Smooth muscle cell (in vitro differentiated cells): ENCODE measurements around the gene MYO16. TPM values are rescaled to one million over a fixed set of nuclear protein-coding genes. Genes with fewer than 3 reads are reported as not detected.

Source experiments
- DNase-seq: peaks from one replicate; lab custom pipeline; 2025; ENCODE audit not compliant: unreplicated experiment; lab: John Stamatoyannopoulos, UW
- H2AFZ ChIP-seq: fragments of 200-600 bp; sonication (generic); 2 replicates; pipeline ENCODE4 v1.6.0; 2016; ENCODE audit warnings: antibody characterized with exemption, low read depth, mild to moderate bottlenecking
- H3F3A ChIP-seq: fragments of 200-600 bp; sonication (generic); 2 replicates; pipeline ENCODE4 v1.6.0; 2017; ENCODE audit warnings: antibody characterized with exemption, low read depth
- H3K27ac ChIP-seq: fragments of 200-600 bp; sonication (generic); 2 replicates; pipeline ENCODE4 v1.5.1; 2016; ENCODE audit warnings: low read depth, mild to moderate bottlenecking
- H3K27me3 ChIP-seq: fragments of 200-600 bp; sonication (generic); 2 replicates; pipeline ENCODE4 v1.6.1; 2016; ENCODE audit warnings: low read depth, mild to moderate bottlenecking
- H3K36me3 ChIP-seq: fragments of 200-600 bp; sonication (generic); 2 replicates; pipeline ENCODE4 v1.5.1; 2016; ENCODE audit warnings: low read depth
- H3K4me1 ChIP-seq: fragments of 200-600 bp; sonication (generic); 2 replicates; pipeline ENCODE4 v1.5.1; 2016; ENCODE audit warnings: low read depth
- H3K4me2 ChIP-seq: fragments of 200-600 bp; sonication (generic); 2 replicates; pipeline ENCODE4 v1.6.0; 2016; ENCODE audit warnings: mild to moderate bottlenecking
- H3K4me3 ChIP-seq: fragments of 200-600 bp; sonication (generic); 2 replicates; pipeline ENCODE4 v1.5.1; 2016; ENCODE audit warnings: mild to moderate bottlenecking
- H3K79me2 ChIP-seq: fragments of 200-600 bp; sonication (generic); 2 replicates; pipeline ENCODE4 v1.6.0; 2016; ENCODE audit warnings: low read depth, mild to moderate bottlenecking
- H3K9ac ChIP-seq: fragments of 200-600 bp; sonication (generic); 2 replicates; pipeline ENCODE4 v1.6.0; 2016; ENCODE audit warnings: low read depth
- H3K9me3 ChIP-seq: fragments of 200-600 bp; sonication (generic); replicated peaks from 2 replicates; pipeline ENCODE4 v1.5.1; 2016; ENCODE audit warnings: low read depth
- H4K20me1 ChIP-seq: fragments of 200-600 bp; sonication (generic); 2 replicates; pipeline ENCODE4 v1.6.0; 2016; ENCODE audit warnings: low read depth
- WGBS: methylation state at CpG from one replicate; pipeline ENCODE4 v1.1.7; 2016; ENCODE audit warnings: low lambda C conversion rate; 5-methylcytosine and 5-hydroxymethylcytosine counted together
- polyA plus RNA-seq: library from polyadenylated mRNA; unstranded; fragments of >200 nt; fragmentation: Nextera tagmentation; extraction: Ambion mirVana; gene quantifications from 2 replicates; pipeline ENCODE4 v1.2.1, GENCODE V29; 2016
- total RNA-seq: library from RNA; depleted of rRNA; stranded (reverse); fragments of >200 nt; gene quantifications from 2 replicates; pipeline ENCODE4 v1.2.3, GENCODE V29; 2014
- TF ChIP-seq, protein P1 (sequence below): fragments of 200-600 bp; sonication (generic); IDR thresholded peaks from 2 replicates; pipeline ENCODE4 v1.5.1; 2017; ENCODE audit warnings: borderline replicate concordance, mild to moderate bottlenecking, antibody characterized with exemption; ENCODE audit not compliant: insufficient read depth, poor library complexity, severe bottlenecking

The MYO16 gene
- total and polyA plus RNA-seq, 2 experiments from 2014 or later, result not detected

- Histone ChIP-seq H3K36me3 (no peaks in the 10 kb centered on the region), H4K20me1 (no peaks in the 10 kb centered on the region), H3K27me3 (no peaks in the 10 kb centered on the region), H3F3A (no peaks in the 10 kb centered on the region), H3K79me2 (no peaks in the 10 kb centered on the region), H3K4me2 (no peak overlapping the region), H3K9me3 (no peaks in the 10 kb centered on the region), H3K4me1 (no peaks in the 10 kb centered on the region), H3K4me3 (no peak overlapping the region), H2AFZ (no peak overlapping the region), H3K27ac (no peak overlapping the region), H3K9ac (no peak overlapping the region)
- TF ChIP-seq, protein P1, sequence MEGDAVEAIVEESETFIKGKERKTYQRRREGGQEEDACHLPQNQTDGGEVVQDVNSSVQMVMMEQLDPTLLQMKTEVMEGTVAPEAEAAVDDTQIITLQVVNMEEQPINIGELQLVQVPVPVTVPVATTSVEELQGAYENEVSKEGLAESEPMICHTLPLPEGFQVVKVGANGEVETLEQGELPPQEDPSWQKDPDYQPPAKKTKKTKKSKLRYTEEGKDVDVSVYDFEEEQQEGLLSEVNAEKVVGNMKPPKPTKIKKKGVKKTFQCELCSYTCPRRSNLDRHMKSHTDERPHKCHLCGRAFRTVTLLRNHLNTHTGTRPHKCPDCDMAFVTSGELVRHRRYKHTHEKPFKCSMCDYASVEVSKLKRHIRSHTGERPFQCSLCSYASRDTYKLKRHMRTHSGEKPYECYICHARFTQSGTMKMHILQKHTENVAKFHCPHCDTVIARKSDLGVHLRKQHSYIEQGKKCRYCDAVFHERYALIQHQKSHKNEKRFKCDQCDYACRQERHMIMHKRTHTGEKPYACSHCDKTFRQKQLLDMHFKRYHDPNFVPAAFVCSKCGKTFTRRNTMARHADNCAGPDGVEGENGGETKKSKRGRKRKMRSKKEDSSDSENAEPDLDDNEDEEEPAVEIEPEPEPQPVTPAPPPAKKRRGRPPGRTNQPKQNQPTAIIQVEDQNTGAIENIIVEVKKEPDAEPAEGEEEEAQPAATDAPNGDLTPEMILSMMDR, result no peak
- DNase-seq, result no peak
- 65% methylated on average over 4 of the region's 4 CpGs for WGBS
Measured at GRCh38 chr13:108734676-108735075, 105.3 kb downstream of the MYO16 start.

GRCh38 chr13:108741930-108742329 is 112.5 kb downstream of the MYO16 start:
- TF ChIP-seq, protein P1, result no peak
- no peaks in the 10 kb centered on the region for H4K20me1 ChIP-seq
- H3K36me3 ChIP-seq, result no peaks in the 10 kb centered on the region
- H3K4me1 ChIP-seq, result no peaks in the 10 kb centered on the region
- no peaks in the 10 kb centered on the region for H3K27me3 ChIP-seq
- no peaks in the 10 kb centered on the region for H3F3A ChIP-seq
- H3K4me2 ChIP-seq, result no peak overlapping the region
- H2AFZ ChIP-seq, result no peak overlapping the region
- H3K9ac ChIP-seq, result no peak overlapping the region
- H3K9me3 ChIP-seq, result no peaks in the 10 kb centered on the region
- 87% methylated on average over 5 of the region's 5 CpGs for WGBS
- no peak overlapping the region for H3K4me3 ChIP-seq
- no peak overlapping the region for H3K27ac ChIP-seq
- H3K79me2 ChIP-seq, result no peaks in the 10 kb centered on the region
- DNase-seq, result no peak

GRCh38 chr13:108742701-108743451 is 113.5 kb downstream of the MYO16 start:
- Histone ChIP-seq H3K27ac (no peak overlapping the region), H3K4me1 (no peaks in the 10 kb centered on the region), H2AFZ (no peak overlapping the region), H3K36me3 (no peaks in the 10 kb centered on the region), H3K4me2 (no peak overlapping the region), H4K20me1 (no peaks in the 10 kb centered on the region), H3K79me2 (no peaks in the 10 kb centered on the region), H3K4me3 (no peak overlapping the region), H3K9ac (no peak overlapping the region), H3K27me3 (no peaks in the 10 kb centered on the region), H3F3A (no peaks in the 10 kb centered on the region), H3K9me3 (no peaks in the 10 kb centered on the region)
- no peak for DNase-seq
- WGBS, result 84% methylated on average over 2 of the region's 2 CpGs
- TF ChIP-seq, protein P1, result no peak

GRCh38 chr13:108743522-108743921 is 114.1 kb downstream of the MYO16 start:
- no peaks in the 10 kb centered on the region for H3K27me3 ChIP-seq
- no peak for DNase-seq
- no peak overlapping the region for H2AFZ ChIP-seq
- H3K4me1 ChIP-seq, result no peaks in the 10 kb centered on the region
- WGBS, result 95% methylated on average over 4 of the region's 4 CpGs
- no peaks in the 10 kb centered on the region for H3F3A ChIP-seq
- H3K9me3 ChIP-seq, result no peaks in the 10 kb centered on the region
- H4K20me1 ChIP-seq, result no peaks in the 10 kb centered on the region
- no peak overlapping the region for H3K27ac ChIP-seq
- no peak overlapping the region for H3K4me3 ChIP-seq
- H3K36me3 ChIP-seq, result no peaks in the 10 kb centered on the region
- no peak overlapping the region for H3K4me2 ChIP-seq
- H3K79me2 ChIP-seq, result no peaks in the 10 kb centered on the region
- TF ChIP-seq, protein P1, result no peak
- H3K9ac ChIP-seq, result no peak overlapping the region
